GDM1 (cell line): ENCODE measurements around the gene IL12RB2.

ENCODE experiments used
- DNase-seq: peaks from one replicate; lab custom pipeline; 2025; lab: John Stamatoyannopoulos, UW

The IL12RB2 gene

GRCh38 chr1:67307251-67308060 is at the start of gene IL12RB2:
IL12RB2 (plus strand) TSS chr1:67307873; CDS start chr1:67320369, 12,496 bp downstream.
- no peak for DNase-seq

GRCh38 chr1:67261680-67262079 is 46.0 kb upstream of the IL12RB2 start:
- no peak for DNase-seq

GRCh38 chr1:67262735-67263134 is 44.9 kb upstream of the IL12RB2 start:
- DNase-seq = no peak

- no peak for DNase-seq
Measured at GRCh38 chr1:67264152-67264551, 43.5 kb upstream of the IL12RB2 start.

- no peak for DNase-seq
Measured at GRCh38 chr1:67264899-67265298, 42.8 kb upstream of the IL12RB2 start.

- no peak for DNase-seq
Measured at GRCh38 chr1:67269061-67269460, 38.6 kb upstream of the IL12RB2 start.

- DNase-seq = no peak
Measured at GRCh38 chr1:67270541-67270940, 37.1 kb upstream of the IL12RB2 start.

GRCh38 chr1:67273591-67273990 is 34.1 kb upstream of the IL12RB2 start:
- no peak for DNase-seq

- DNase-seq = no peak
Measured at GRCh38 chr1:67274623-67275325, 32.9 kb upstream of the IL12RB2 start.

- no peak for DNase-seq
Measured at GRCh38 chr1:67280696-67281095, 27.0 kb upstream of the IL12RB2 start.

- no peak for DNase-seq
Measured at GRCh38 chr1:67281244-67281643, 26.4 kb upstream of the IL12RB2 start.

GRCh38 chr1:67285780-67286488 is 21.7 kb upstream of the IL12RB2 start:
- no peak for DNase-seq

GRCh38 chr1:67290236-67290635 is 17.4 kb upstream of the IL12RB2 start:
- no peak for DNase-seq

- DNase-seq = no peak
Measured at GRCh38 chr1:67294836-67295617, 12.6 kb upstream of the IL12RB2 start.

- no peak for DNase-seq
Measured at GRCh38 chr1:67298762-67299161, 8.9 kb upstream of the IL12RB2 start.

GRCh38 chr1:67299296-67299695 is 8.4 kb upstream of the IL12RB2 start:
- no peak for DNase-seq

- DNase-seq = no peak
Measured at GRCh38 chr1:67300561-67300960, 7.1 kb upstream of the IL12RB2 start.

GRCh38 chr1:67304023-67304422 is 3.6 kb upstream of the IL12RB2 start:
- DNase-seq = no peak

- DNase-seq = no peak
Measured at GRCh38 chr1:67306547-67306946, 1.1 kb upstream of the IL12RB2 start.

- no peak for DNase-seq
Measured at GRCh38 chr1:67308136-67308535, 463 bp downstream of the IL12RB2 start.

GRCh38 chr1:67312615-67313014 is 4.9 kb downstream of the IL12RB2 start:
- no peak for DNase-seq
